NOMO-1 (cell line): ENCODE results near the gene IFT122.
"Not testable (repeated sequence)": the region's sequence is repeated elsewhere in the genome, so short reads cannot be mapped to it uniquely, and the experiment has no call there.

Experiments used
- DNase-seq, 2 experiments: peaks; one replicate each; lab custom pipeline; 2025; ENCODE audit not compliant: unreplicated experiment in 2 of 2; lab: John Stamatoyannopoulos, UW

IFT122 gene

DNA sequence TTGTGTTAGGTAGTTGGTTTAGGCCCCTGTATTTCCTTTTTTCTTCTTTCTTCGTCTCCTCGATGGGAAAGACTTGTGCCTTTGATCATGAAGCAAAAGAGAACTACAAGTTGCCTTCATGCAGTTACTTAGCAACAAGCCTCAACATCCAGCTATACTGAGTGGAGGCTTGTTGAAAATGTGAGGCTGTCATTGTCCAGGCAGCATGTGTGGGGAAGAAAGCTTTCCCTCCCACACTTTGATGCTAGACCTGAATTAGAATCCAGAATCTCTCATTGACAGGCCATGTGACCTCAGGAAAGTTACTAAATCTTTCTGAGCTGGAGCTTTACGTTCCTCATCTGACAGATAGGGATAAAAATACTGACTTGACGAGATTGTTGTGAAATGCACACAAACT lies 23.7 kb downstream of the IFT122 start:
- DNase-seq: no peak

DNA sequence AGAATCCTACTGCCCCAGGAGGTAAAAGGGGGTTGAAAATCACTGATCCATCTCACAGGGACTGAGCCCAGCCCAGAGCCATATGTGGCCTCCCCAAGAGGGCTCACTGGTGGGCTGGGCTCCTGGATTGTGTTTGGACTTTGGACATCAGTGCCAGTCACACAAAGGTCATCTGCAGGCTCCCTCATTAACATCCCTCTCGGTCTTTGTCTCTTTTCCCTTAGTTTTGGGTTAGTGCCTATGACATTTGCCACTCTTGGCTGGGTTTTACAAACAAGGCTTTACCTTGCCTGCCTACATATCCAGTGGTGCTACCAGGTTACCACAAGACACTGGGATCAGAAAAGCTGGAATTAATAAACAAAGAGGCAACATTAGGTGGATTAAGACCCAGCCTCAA lies 27.9 kb downstream of the IFT122 start:
- DNase-seq: no peak

GRCh38 chr3:129469026-129469425 lies 29.0 kb downstream of the IFT122 start:
- no peak for DNase-seq

DNA sequence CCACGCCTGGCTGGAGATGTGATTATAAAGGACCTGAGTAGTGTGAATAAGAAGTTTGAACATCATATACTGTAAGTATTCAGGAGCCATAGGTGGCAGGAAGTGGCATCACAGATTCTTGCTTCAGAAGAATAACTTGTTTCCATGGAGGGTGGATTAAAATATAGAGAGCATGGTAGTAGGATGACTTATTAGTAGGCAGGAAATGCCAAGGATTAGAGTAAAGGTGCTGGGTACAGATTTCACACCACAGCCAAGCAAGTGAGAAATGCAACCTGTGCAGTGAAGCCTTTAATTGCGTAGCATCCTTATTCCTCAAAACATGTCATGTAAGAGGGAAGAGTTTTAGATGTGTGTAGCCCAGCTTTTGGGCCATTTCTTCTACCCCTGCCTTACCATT lies 30.8 kb downstream of the IFT122 start:
- no peak for DNase-seq

GRCh38 chr3:129473067-129473768 lies 33.2 kb downstream of the IFT122 start:
- DNase-seq: no peak

DNA sequence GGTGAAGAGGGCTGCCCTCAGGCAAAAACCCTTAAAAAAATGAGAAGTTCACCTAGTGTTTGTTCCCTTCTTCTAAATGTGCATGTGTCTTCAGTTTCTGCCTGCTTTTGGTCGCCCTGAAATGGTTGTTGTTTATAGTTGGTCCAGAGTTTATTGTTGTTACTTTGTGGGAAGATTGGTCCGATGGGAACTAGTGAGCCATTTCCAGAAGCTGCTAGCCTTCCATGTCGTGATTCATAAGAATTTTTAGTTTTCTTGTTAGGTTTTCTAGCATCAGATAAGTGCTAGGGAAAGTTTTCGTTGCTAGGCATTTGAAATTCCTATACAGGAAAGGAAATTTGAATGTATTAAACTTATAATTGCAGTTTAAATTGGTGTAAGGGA lies 33.7 kb downstream of the IFT122 start:
- no peak for DNase-seq

DNA sequence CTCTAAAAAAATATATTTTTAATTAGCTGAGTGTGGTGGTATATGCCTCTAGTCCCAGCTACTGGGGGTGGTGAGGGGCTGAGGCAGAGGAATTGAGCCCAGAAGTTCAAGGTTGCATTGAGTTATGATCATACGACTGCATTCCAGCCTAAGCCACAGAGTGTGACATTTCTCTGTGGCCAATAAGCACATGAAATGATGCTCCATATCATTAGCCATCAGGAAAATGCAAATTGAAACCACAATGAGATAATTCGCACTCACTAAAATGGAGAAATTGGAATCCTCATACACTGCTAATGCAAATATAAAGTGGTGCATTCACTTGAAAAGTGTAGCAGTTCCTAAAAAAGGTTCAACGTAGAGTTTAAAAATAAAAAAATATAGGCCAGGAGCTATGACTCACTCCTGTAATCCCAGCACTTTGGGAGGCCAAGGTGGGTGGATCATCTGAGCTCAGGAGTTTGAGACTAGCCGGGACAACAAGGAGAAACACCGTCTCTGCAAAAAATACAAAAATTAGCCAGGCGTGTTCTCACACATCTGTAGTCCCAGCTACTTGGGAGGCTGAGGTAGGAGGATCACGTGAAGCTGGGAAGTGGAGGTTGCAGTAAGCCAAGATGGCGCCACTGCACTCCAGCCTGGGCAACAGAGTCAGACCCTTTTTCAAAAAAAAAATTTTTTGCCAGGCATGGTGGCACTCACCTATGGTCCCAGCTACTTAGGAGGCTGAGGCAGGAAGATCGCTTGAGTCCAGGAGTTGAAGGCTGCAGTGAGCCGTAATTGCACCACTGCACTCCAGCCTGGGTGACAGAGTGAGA lies 35.2 kb downstream of the IFT122 start:
- DNase-seq: no peak

GRCh38 chr3:129475863-129476262 lies 35.8 kb downstream of the IFT122 start:
- no peak for DNase-seq

GRCh38 chr3:129476586-129476985 lies 36.6 kb downstream of the IFT122 start:
- no peak for DNase-seq

DNA sequence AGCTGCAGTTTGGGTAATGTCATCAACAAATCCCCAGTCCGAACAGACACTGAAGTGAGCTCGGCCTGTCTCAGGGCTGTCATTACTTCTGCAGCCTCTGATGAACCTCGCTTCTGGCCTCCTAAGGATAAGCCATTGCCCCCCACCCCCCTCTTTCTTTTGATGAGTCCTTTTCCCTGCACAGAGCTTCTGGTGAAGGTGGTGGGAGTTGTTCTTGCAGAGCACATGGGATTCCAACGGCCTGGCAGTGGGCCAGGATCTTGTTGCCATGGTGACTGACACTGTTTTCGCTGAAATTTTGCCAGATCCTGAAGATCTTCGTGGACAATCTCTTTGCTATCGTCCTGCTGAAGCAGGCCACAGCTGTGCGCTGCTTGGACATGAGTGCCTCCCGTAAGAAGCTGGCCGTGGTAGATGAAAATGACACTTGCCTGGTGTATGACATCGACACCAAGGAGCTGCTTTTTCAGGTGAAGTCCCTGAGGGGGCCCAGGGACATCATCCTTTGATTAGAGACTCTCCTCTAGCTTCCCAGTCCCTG lies 41.3 kb downstream of the IFT122 start:
- not testable (repeated sequence) for DNase-seq

DNA sequence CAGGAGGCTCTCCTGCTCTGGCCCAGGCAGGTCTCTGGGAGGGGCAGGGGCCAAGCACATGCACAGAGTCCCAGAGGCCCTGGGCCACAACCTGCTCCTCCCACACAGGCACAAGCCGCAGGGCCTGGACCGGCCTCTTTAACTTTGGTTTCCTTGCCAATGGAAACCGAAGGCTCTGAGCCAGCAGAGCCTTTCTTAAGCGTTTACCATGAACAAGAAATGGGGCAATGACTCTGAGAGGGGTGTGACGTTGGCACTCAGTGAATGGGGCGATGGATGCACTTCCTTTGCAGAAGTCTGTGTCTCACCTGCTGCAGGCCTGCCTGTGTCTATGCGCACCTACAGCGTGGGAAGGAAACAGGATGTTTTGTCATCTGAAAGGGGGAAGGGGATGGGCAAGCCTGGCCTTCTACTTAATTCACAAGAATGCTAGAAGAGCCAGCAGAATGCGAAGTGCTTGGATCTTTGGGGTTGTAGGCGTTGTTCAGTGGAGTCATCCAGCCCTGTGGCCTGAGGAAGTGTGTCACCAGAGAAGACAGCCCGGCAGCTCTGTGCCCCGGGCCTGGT lies 41.8 kb downstream of the IFT122 start:
- no peak for DNase-seq

DNA sequence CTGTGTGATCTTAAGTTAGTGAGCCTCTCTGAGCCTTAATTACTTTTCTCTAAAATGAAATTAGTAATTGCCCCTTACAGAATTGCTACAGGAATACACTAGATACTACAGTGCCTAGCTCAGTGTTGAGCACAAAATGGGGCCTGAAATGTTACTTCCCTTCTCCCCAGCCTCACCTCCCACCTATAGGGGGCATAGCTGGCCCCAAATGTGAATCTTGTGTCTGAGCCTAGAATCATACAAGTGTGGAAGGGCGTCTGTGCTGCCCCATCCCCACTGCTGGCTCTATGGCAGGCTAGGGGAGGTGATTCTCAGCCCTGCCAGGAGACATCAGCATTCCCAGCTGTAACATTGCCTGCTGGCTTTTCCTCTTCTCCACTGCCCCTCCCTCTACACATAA lies 42.7 kb downstream of the IFT122 start:
- DNase-seq: no peak

- DNase-seq: no peak
Observed at GRCh38 chr3:129483870-129484269, 43.8 kb downstream of the IFT122 start.

GRCh38 chr3:129485146-129485545 lies 45.1 kb downstream of the IFT122 start:
- DNase-seq: not testable (repeated sequence)

GRCh38 chr3:129485721-129486663 lies 46.0 kb downstream of the IFT122 start:
- peak; percentile 20 to 24 for DNase-seq

GRCh38 chr3:129486664-129487035 lies 46.6 kb downstream of the IFT122 start:
- no peak for DNase-seq

DNA sequence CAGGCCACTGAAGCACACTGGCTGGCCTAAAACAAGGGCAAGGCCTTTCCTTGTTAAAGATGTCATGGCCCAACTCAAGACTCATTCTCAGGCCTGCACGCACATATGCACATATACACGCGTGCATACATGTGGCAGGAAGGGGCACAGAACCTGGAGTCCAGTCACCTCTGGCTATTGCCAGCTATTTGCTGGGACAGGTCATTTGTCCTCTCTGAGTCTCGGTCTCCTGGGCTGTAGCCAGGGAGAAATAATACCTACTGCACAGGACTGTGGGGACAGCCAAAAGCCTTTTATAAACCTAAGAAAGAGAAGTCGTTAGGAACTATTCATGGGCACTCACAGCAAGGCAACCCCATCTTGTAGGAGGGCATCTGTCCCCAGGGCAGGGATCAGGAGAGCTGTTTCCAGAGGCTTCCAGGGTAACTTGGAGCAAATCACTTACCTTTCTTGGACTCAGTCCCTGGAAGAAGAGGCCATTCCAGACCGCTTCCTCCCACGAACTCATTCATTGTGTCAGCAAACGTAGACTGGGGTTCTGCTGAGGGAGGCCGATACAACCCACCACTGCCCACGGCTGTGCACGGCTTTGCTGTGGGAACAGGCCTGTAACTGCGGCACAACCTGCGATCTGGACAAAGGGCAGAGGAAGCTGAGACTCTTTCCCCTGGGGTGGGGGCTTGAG lies 47.3 kb downstream of the IFT122 start:
- no peak for DNase-seq

DNA sequence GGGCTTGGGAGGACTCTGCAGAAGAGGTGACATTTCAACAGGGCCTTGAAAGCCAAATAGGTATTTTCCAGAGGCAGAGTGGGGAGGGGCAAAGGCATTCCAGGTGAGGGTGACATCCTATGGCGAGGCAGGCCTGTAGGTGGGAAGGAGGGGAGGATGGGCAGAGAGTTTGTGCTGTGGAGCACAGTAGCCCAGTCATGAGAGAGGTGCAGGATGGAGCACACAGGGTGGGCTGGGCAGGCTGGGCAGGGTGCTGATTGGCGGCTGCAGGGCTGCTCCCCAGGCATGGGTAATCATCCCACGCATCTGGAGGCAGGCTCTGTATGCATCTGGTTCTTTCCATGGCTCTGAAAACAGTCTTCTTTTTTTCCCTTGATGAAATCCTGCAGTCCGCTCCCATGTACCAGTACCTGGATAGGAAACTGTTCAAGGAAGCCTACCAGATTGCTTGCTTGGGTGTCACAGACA lies 47.9 kb downstream of the IFT122 start:
- DNase-seq: not testable (repeated sequence)

- DNase-seq: peak; percentile 62 to 78
Observed at GRCh38 chr3:129489258-129489657, 49.2 kb downstream of the IFT122 start.

DNA sequence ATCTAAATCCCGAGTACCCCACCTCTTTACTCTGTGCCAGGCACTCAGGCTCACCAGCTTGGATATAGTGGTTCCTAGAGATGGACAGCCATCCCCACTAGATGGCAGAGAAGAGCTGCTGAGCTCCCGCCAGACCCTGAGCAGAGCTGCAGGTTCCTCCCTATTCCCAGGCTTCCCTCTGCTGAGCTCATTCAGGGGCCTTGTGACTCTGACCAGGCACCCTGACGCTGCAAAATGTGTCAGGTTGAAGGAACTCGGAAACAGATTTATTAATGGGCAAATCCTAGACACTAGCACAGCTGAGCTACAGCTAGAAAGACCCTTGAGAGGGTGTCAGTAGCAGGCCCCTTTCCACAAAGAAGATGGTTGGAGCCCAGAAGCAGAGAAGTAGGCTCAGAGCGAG lies 50.2 kb downstream of the IFT122 start:
- DNase-seq: peak; percentile 87 to 94
